ENCODE data around the gene WDR35. TPM values are rescaled to one million over a fixed set of nuclear protein-coding genes. Genes with fewer than 3 reads are reported as not detected.
"Not testable (repeated sequence)": the region's sequence is repeated elsewhere in the genome, so short reads cannot be mapped to it uniquely, and the experiment has no call there.

The WDR35 gene
- total RNA-seq, 1 experiment from 2014 or later, result 8.2 TPM

DNA sequence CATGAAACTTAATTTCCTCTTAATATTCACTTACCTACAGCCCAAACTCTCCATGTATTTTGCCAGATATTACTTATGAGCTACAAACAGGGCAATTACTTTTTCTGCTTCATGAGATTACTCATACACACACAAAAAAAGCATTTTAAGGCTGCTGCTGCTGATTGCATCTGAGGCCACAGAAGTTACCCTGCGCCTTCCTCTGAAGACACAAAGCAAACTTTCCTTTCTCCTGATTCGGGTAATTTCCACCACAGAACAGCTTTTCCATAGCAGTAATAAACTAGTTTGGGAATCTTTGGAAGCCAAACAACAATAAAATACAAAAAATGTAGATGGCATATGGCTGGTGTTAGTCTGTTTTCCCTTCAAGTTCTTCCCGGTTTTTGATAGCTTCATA is 94.4 kb downstream of the WDR35 start:
- TF ChIP-seq EZH2 (IDR thresholded peaks at IDR 0.05; ENCODE audit: low read depth), result no peak
- TF ChIP-seq, protein P1, sequence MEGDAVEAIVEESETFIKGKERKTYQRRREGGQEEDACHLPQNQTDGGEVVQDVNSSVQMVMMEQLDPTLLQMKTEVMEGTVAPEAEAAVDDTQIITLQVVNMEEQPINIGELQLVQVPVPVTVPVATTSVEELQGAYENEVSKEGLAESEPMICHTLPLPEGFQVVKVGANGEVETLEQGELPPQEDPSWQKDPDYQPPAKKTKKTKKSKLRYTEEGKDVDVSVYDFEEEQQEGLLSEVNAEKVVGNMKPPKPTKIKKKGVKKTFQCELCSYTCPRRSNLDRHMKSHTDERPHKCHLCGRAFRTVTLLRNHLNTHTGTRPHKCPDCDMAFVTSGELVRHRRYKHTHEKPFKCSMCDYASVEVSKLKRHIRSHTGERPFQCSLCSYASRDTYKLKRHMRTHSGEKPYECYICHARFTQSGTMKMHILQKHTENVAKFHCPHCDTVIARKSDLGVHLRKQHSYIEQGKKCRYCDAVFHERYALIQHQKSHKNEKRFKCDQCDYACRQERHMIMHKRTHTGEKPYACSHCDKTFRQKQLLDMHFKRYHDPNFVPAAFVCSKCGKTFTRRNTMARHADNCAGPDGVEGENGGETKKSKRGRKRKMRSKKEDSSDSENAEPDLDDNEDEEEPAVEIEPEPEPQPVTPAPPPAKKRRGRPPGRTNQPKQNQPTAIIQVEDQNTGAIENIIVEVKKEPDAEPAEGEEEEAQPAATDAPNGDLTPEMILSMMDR (conservative IDR thresholded peaks at IDR 0.05), result no peak
- ChIA-PET CTCF (interaction anchor here (0.7 kb wide), 1 partner anchor 704 kb away, joined by 5 read pairs; no protein-coding TSS in a partner anchor), POLR2A (ENCODE audit: unreplicated experiment) (no interaction called here)
- DNase-seq, result no peak
- H3K79me2 ChIP-seq (ENCODE audit: low read depth), result peaks cover 44% of the 10 kb centered on the region
- H3K9me3 ChIP-seq (ENCODE audit: insufficient read depth, low read depth), result no peaks in the 10 kb centered on the region
- H3K9me2 ChIP-seq (ENCODE audit: insufficient read depth), result no peaks in the 10 kb centered on the region
- no peak overlapping the region for H3K27ac ChIP-seq
- H3K4me3 ChIP-seq, result no peak overlapping the region
- peaks cover 31% of the 10 kb centered on the region for H3K4me1 ChIP-seq (replicated peaks; ENCODE audit: insufficient read depth)
- 0 out of 2 replicates have a peak, but pooled peaks cover 10% of the 10 kb centered on the region for H3K36me3 ChIP-seq (ENCODE audit: low read depth)
- no peaks in the 10 kb centered on the region; the same call in 1 of the 2 replicates for H4K20me1 ChIP-seq (ENCODE audit: insufficient read depth)
- H3K4me2 ChIP-seq, result no peak overlapping the region
- no peak overlapping the region for H2AFZ ChIP-seq
- intact Hi-C loops (cut with micrococcal nuclease; ENCODE audit: unreplicated experiment), result no loop called here
- BruUV-seq (replicated peaks), result no TSS peak
- H3K27me3 ChIP-seq (ENCODE audit: insufficient read depth, low read depth), result no peaks in the 10 kb centered on the region
- no peaks in the 10 kb centered on the region; the same call in 1 of the 2 replicates for H3F3A ChIP-seq (ENCODE audit: insufficient read depth, low read depth)

DNA sequence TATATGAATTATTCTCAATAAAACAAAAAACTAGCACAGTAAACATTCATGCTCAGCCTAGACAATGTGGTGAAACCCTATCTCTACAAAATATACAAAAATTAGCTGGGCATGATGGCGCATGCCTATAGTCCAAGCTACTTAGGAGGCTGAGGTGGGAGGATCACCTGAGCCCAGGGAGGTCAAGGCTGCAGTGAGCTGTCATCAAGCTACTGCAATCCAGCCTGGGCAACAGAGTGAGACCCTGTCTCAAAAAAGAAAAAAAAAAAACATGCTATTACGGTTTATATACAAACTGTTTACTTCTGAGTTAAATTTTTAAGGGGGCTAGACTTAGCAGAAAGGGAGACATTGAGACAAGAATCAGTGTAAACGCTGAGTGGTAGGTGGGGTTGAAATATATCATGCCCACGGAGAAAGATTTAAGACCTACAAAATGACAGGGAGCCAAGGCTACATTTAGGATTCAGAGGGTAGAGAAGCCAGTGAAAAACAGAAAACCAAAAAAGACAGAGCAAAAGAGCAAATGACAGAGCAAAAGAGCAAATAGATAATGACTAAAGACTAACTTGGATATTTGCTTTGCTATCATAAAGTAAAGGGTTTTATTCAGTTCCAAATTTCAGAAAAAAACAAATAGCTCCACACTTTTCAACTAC is 95.6 kb downstream of the WDR35 start:
- H3K27me3 ChIP-seq (ENCODE audit: insufficient read depth, low read depth), result no peaks in the 10 kb centered on the region
- no peaks in the 10 kb centered on the region for H3K9me3 ChIP-seq (ENCODE audit: insufficient read depth, low read depth)
- no peaks in the 10 kb centered on the region for H3K9me2 ChIP-seq (ENCODE audit: insufficient read depth)
- 0 out of 2 replicates have a peak, but pooled peaks cover 10% of the 10 kb centered on the region for H3K36me3 ChIP-seq (ENCODE audit: low read depth)
- no peak for DNase-seq
- no peak overlapping the region for H3K4me3 ChIP-seq
- ChIA-PET CTCF (no interaction called here), POLR2A (ENCODE audit: unreplicated experiment) (no interaction called here)
- no peak overlapping the region for H3K27ac ChIP-seq
- TF ChIP-seq EZH2 (IDR thresholded peaks at IDR 0.05; ENCODE audit: low read depth), result no peak
- TF ChIP-seq, protein P1 (conservative IDR thresholded peaks at IDR 0.05), result no peak
- no peak overlapping the region for H3K4me2 ChIP-seq
- intact Hi-C loops (cut with micrococcal nuclease; ENCODE audit: unreplicated experiment), result no loop called here
- H2AFZ ChIP-seq, result no peak overlapping the region
- no peaks in the 10 kb centered on the region; the same call in 1 of the 2 replicates for H3F3A ChIP-seq (ENCODE audit: insufficient read depth, low read depth)
- H4K20me1 ChIP-seq (ENCODE audit: insufficient read depth), result no peaks in the 10 kb centered on the region; the same call in 1 of the 2 replicates
- peaks cover 18% of the 10 kb centered on the region; the same call in 1 of the 2 replicates for H3K4me1 ChIP-seq (replicated peaks; ENCODE audit: insufficient read depth)
- H3K79me2 ChIP-seq (ENCODE audit: low read depth), result peaks cover 33% of the 10 kb centered on the region
- BruUV-seq (replicated peaks), result no TSS peak

DNA sequence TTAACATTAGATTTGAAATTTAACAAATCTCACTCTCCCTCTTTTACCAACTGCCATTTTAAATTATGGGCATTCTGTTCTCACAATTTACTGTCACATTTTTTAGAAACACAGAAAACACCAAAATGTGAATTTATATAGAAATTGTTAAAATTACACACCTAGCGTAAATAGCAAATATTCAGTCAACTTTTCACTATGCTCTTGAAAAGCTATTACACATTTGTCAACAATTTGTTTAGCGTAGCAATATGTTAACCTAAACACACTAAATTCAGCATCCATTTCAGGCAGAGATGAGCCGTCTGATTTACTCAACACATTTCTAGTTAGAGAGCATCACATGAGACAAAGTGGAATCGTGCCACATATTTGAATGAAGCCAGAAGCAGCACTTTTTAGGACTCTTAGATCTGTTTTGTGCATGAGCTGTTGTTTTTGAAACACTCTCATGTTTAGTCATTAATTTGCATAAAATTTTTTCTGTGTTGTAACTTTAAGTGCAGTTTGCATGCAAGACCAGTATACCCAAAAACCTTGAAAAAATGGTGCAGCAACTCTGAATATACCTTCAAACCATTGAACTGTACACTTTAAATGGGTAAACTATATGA is 96.3 kb downstream of the WDR35 start:
- H3K4me3 ChIP-seq, result no peak overlapping the region
- peaks cover 27% of the 10 kb centered on the region for H3K79me2 ChIP-seq (ENCODE audit: low read depth)
- no peak overlapping the region for H3K27ac ChIP-seq
- POLR2A ChIA-PET (ENCODE audit: unreplicated experiment), result no interaction called here
- H3F3A ChIP-seq (ENCODE audit: insufficient read depth, low read depth), result no peaks in the 10 kb centered on the region; the same call in 1 of the 2 replicates
- no peak overlapping the region for H2AFZ ChIP-seq
- H3K4me2 ChIP-seq, result no peak overlapping the region
- TF ChIP-seq EZH2 (IDR thresholded peaks at IDR 0.05; ENCODE audit: low read depth), result no peak
- TF ChIP-seq, protein P1 (conservative IDR thresholded peaks at IDR 0.05), result no peak
- H3K36me3 ChIP-seq (ENCODE audit: low read depth), result 0 out of 2 replicates have a peak, but pooled peaks cover 10% of the 10 kb centered on the region
- CTCF ChIA-PET, result no interaction called here
- intact Hi-C loops (cut with micrococcal nuclease; ENCODE audit: unreplicated experiment), result no loop called here
- peaks cover 13% of the 10 kb centered on the region; the same call in 1 of the 2 replicates for H3K4me1 ChIP-seq (replicated peaks; ENCODE audit: insufficient read depth)
- DNase-seq, result no peak
- no peaks in the 10 kb centered on the region; the same call in 1 of the 2 replicates for H4K20me1 ChIP-seq (ENCODE audit: insufficient read depth)
- BruUV-seq (replicated peaks), result no TSS peak
- H3K9me2 ChIP-seq (ENCODE audit: insufficient read depth), result no peaks in the 10 kb centered on the region
- H3K9me3 ChIP-seq (ENCODE audit: insufficient read depth, low read depth), result no peaks in the 10 kb centered on the region
- no peaks in the 10 kb centered on the region for H3K27me3 ChIP-seq (ENCODE audit: insufficient read depth, low read depth)

DNA sequence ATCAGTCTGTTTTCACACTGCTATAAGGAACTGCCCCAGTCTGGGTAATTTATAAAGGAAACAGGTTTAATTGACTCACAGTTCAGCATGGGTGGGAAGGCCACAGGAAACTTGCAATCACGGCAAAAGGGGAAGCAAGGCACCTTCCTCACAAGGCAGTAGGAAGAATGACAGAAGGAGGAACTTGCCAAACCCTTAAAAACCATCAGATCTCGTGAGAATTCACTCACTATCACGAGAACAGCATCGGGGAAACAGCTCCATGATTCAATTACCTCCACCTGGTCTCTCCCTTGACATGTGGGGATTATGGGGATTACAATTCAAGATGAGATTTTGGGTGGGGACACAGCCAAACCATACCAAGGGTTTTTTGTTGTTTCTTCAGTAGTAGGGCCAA is 97.9 kb downstream of the WDR35 start:
- H3F3A ChIP-seq (ENCODE audit: insufficient read depth, low read depth); intact Hi-C loops (cut with micrococcal nuclease; ENCODE audit: unreplicated experiment); H3K9me2 ChIP-seq (ENCODE audit: insufficient read depth); H3K4me2 ChIP-seq; H2AFZ ChIP-seq; H4K20me1 ChIP-seq (ENCODE audit: insufficient read depth); H3K9me3 ChIP-seq (ENCODE audit: insufficient read depth, low read depth); POLR2A ChIA-PET (ENCODE audit: unreplicated experiment); H3K4me3 ChIP-seq; H3K27me3 ChIP-seq (ENCODE audit: insufficient read depth, low read depth); H3K27ac ChIP-seq; DNase-seq; H3K4me1 ChIP-seq (replicated peaks; ENCODE audit: insufficient read depth); H3K36me3 ChIP-seq (ENCODE audit: low read depth); BruUV-seq (replicated peaks): not testable (repeated sequence)
- peaks cover 10% of the 10 kb centered on the region; the same call in 1 of the 2 replicates for H3K79me2 ChIP-seq (ENCODE audit: low read depth)
- CTCF ChIA-PET, result interaction anchor here (0.5 kb wide), 1 partner anchor 151 kb away, joined by 3 read pairs; no protein-coding TSS in a partner anchor
